GM21360 (cell line): ENCODE data around the gene SYT12.
"Not testable (repeated sequence)": the region's sequence is repeated elsewhere in the genome, so short reads cannot be mapped to it uniquely, and the experiment has no call there.

ENCODE experiments used
- ATAC-seq: cut with Tn5 transposase; IDR thresholded peaks from one replicate; pipeline ENCODE4 v1.9.1; 2021; ENCODE audit warnings: mild to moderate bottlenecking, moderate library complexity; ENCODE audit not compliant: unreplicated experiment

Gene SYT12

GRCh38 chr11:66996609-66997273, 26.2 kb upstream of the SYT12 start:
- no peak for ATAC-seq

GRCh38 chr11:66999555-66999954, 23.4 kb upstream of the SYT12 start:
- no peak for ATAC-seq

GRCh38 chr11:67001332-67001731, 21.6 kb upstream of the SYT12 start:
- no peak for ATAC-seq

GRCh38 chr11:67002297-67002913, 20.5 kb upstream of the SYT12 start:
- no peak for ATAC-seq

- no peak for ATAC-seq
These were observed 20.0 kb upstream of the SYT12 start for GRCh38 chr11:67002921-67003411.

- not testable (repeated sequence) for ATAC-seq
These were observed 17.7 kb upstream of the SYT12 start for GRCh38 chr11:67005200-67005599.

- ATAC-seq = no peak
These were observed 16.7 kb upstream of the SYT12 start for GRCh38 chr11:67006029-67006884.

- no peak for ATAC-seq
These were observed 15.8 kb upstream of the SYT12 start for GRCh38 chr11:67007126-67007525.

GRCh38 chr11:67010296-67010905, 12.5 kb upstream of the SYT12 start:
- ATAC-seq = no peak

GRCh38 chr11:67013511-67014045, 9.4 kb upstream of the SYT12 start:
- ATAC-seq = no peak

GRCh38 chr11:67014343-67014742, 8.6 kb upstream of the SYT12 start:
- ATAC-seq = no peak

GRCh38 chr11:67015048-67015447, 7.9 kb upstream of the SYT12 start:
- ATAC-seq = no peak

- no peak for ATAC-seq
These were observed 6.4 kb upstream of the SYT12 start for GRCh38 chr11:67016550-67016949.

GRCh38 chr11:67020949-67021348, 2.0 kb upstream of the SYT12 start:
- no peak for ATAC-seq

- no peak for ATAC-seq
These were observed 497 bp upstream of the SYT12 start for GRCh38 chr11:67022341-67022933.

- ATAC-seq = no peak
These were observed 1.0 kb downstream of the SYT12 start for GRCh38 chr11:67023957-67024353.

GRCh38 chr11:67024410-67024809, 1.5 kb downstream of the SYT12 start:
- no peak for ATAC-seq

GRCh38 chr11:67024966-67025365, 2.0 kb downstream of the SYT12 start:
- ATAC-seq = no peak

- no peak for ATAC-seq
These were observed 2.8 kb downstream of the SYT12 start for GRCh38 chr11:67025750-67026149.

GRCh38 chr11:67026941-67027340, 4.0 kb downstream of the SYT12 start:
- ATAC-seq = no peak

- ATAC-seq = no peak
These were observed 4.6 kb downstream of the SYT12 start for GRCh38 chr11:67027483-67027930.
